Measurements from ENCODE around the gene ABCC8. TPM values are rescaled to one million over a fixed set of nuclear protein-coding genes. Genes with fewer than 3 reads are reported as not detected.

ABCC8 gene
- total and polyA plus RNA-seq, 9 of the 15 experiments (the other 6 are each of a cell fraction or from before 2014, with no cell fraction given), result not detected

GRCh38 chr11:17351510-17352176 lies 125.0 kb downstream of the ABCC8 start, which contains the start of gene NCR3LG1 (continued):
- peak; percentile 84 to 97 for TF ChIP-seq E2F6 (IDR thresholded peaks at IDR 0.05; ENCODE audit: borderline replicate concordance in 1 of 2, extremely low read depth in 1 of 2, insufficient read depth in 1 of 2, insufficient read length in 1 of 2, low read depth in 1 of 2, low read length in 1 of 2, poor library complexity in 1 of 2, severe bottlenecking in 1 of 2)
- TF ChIP-seq KLF13 (tag; IDR thresholded peaks at IDR 0.05; ENCODE audit: borderline replicate concordance, low read depth), result no peak
- TF ChIP-seq TEAD1 (CRISPR knock-in tag; IDR thresholded peaks at IDR 0.05), result peak in 1 of 2 experiments; percentile 81; a peak in 1 of 4 replicates
- TF ChIP-seq POLR3A (IDR thresholded peaks at IDR 0.05; ENCODE audit: borderline replicate concordance, extremely low read depth, insufficient read depth, insufficient read length), result no peak
- 0 out of 2 replicates have a peak, but pooled peaks have one; percentile 32 for TF ChIP-seq ZNF24 (IDR thresholded peaks at IDR 0.05)
- TF ChIP-seq CHD7 (IDR thresholded peaks at IDR 0.05; ENCODE audit: low read depth, low read length), result no peak
- peak; percentile 78; the same call in 1 of the 2 replicates for TF ChIP-seq ZNF511 (CRISPR knock-in tag; IDR thresholded peaks at IDR 0.05)
- TF ChIP-seq ZNF77 (CRISPR knock-in tag; IDR thresholded peaks at IDR 0.05), result no peak
- no peak for TF ChIP-seq POU5F1 (IDR thresholded peaks at IDR 0.05; ENCODE audit: borderline replicate concordance, low read depth, low read length, partially characterized antibody)
- TF ChIP-seq FUS (optimal IDR thresholded peaks at IDR 0.05; ENCODE audit: low read depth, low read length), result no peak
- TF ChIP-seq HDAC6 (IDR thresholded peaks at IDR 0.05; ENCODE audit: low read depth, low read length), result no peak
- TF ChIP-seq ZNF384 (IDR thresholded peaks at IDR 0.05; ENCODE audit: low read depth, low read length), result no peak
- TF ChIP-seq EP400 (IDR thresholded peaks at IDR 0.05), result peak; percentile 88
